GM21390 (cell line): Measurements from ENCODE around the gene SH3BP5L.

Source experiments
- ATAC-seq: cut with Tn5 transposase; IDR thresholded peaks from one replicate; pipeline ENCODE4 v1.9.1; 2021; ENCODE audit not compliant: unreplicated experiment

Gene SH3BP5L

DNA sequence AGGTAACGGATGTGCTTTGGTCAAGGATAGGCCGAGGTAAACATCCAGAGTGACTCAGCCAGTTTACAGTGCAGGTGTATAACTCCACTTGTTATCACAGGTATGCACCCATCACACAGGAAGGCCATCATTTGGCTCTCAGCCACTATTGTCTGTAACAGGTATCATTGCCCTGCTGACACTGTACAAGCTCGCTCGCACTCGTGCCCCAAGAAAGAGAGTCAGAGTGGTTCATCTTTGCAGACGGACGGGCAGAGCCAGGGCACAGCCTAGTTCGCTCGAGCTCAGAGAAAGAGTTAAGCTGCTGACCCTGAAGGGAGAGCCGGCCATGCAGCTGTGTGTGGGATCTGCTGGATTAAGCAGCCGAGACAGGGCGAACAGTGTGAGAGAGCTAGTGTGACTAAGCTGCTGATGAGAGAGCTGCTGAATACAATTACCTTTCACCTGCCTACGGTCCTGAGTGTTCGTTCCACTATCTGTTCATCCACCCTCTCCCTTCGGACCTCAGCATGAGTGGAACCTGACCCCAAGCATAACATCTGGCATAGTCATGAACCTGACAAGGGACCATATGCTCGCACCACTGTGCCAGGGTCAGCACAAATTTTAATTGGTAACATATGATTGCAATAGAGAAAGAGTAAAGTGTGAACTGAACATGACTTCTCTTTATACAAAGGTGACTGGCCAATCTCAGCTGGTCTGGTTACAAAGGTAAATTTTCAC is 43.1 kb downstream of the SH3BP5L start:
- ATAC-seq, result no peak

DNA sequence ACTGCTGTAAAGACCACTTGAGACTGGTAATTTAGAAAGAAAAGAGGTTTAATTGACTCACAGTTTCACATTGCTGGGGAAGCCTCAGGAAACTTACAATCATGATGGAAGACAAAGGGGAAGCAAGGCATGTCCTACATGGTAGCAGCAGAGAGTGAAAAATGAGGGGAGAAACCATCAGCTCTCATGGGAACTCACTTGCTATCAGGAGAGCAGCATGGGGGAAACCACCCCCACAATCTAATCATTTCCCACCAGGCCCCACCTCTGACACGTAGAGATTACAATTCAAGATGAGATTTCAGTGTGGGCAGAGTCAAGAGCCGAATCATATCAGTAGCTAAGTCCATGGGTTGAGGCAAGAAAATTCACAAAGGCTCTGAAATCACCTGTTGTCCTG is 46.4 kb downstream of the SH3BP5L start:
- no peak for ATAC-seq

DNA sequence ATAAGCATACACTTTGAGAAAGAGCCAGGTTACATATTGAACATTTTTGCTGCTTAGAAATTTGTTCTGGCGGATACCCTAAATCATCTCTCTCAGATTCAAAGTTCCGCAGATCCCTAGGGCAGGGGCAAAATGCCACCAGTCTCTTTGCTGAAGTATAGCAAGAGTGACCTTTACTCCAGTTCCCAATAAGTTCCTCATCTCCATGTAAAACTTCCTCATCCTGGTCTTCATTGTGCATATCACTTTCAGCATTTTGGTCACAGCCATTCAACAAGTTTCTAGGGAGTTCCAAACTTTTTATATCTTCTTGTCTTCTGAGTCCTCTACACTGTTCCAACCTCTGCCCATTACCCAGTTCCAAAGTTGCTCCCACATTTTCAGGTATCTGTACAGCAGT is 46.8 kb downstream of the SH3BP5L start:
- no peak for ATAC-seq

DNA sequence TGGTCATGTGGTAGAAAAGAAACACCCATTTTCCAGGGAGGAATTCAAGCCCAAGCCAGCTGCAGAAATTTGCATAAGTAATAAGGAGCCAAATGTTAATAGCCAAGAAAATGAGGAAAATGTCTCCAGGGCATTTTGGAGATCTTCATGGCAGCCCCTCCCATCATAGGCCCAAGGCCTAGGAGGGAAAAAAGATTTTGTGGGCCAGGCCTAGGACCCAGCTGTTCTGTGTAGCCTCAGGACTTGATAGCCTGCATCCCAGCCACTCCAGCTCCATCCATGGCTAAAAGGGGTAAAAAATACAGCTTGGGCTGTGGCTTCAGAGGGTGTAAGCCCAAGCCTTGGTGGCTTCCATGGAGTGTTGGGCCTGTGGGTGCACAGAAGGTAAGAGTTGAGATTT is 48.7 kb downstream of the SH3BP5L start:
- no peak for ATAC-seq

DNA sequence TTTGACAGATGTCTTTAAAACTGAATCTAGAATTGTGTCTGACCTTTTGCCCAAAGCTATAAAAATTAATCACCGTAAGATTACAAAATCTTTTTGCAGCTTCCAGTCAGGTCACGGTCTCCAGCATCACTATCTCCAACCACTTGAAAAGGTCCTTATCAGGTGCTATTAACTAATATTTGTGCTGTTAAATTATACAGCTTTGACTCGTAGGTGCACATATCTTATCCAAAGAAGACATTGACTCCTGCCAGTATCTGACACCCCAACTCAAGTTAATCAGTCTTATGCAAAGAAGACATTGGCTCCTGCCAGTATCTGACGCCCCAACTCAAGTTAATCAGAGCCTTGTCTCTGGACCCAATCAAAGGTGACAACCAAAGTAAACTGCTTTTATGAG is 50.3 kb downstream of the SH3BP5L start:
- no peak for ATAC-seq
